ENCODE data around the gene NSG1. TPM values are rescaled to one million over a fixed set of nuclear protein-coding genes. Genes with fewer than 3 reads are reported as not detected.

NSG1 gene
- total RNA-seq, 1 experiment from 2014 or later, result not detected

GRCh38 chr4:4361883-4362282 lies 25.0 kb upstream of the NSG1 start:
- Histone ChIP-seq H3K9me3 (ENCODE audit: insufficient read depth, low read depth) (no peaks in the 10 kb centered on the region), H3K27ac (no peak overlapping the region), H3K4me1 (replicated peaks; ENCODE audit: insufficient read depth) (no peaks in the 10 kb centered on the region), H3K79me2 (ENCODE audit: low read depth) (no peaks in the 10 kb centered on the region), H3K27me3 (ENCODE audit: insufficient read depth, low read depth) (peaks cover 39% of the 10 kb centered on the region), H2AFZ (no peak overlapping the region), H3K36me3 (ENCODE audit: low read depth) (no peaks in the 10 kb centered on the region), H3K9me2 (ENCODE audit: insufficient read depth) (no peaks in the 10 kb centered on the region), H4K20me1 (ENCODE audit: insufficient read depth) (no peaks in the 10 kb centered on the region), H3F3A (ENCODE audit: insufficient read depth, low read depth) (no peaks in the 10 kb centered on the region), H3K4me3 (no peak overlapping the region), H3K4me2 (no peak overlapping the region)
- DNase-seq, result no peak
- POLR2A ChIA-PET (ENCODE audit: unreplicated experiment), result no interaction called here
- intact Hi-C loops (cut with micrococcal nuclease; ENCODE audit: unreplicated experiment), result no loop called here
- TF ChIP-seq EZH2 (IDR thresholded peaks at IDR 0.05; ENCODE audit: low read depth) (no peak), CTCF (conservative IDR thresholded peaks at IDR 0.05) (no peak)
- CTCF ChIA-PET, result no interaction called here
- no TSS peak for BruUV-seq (replicated peaks)

GRCh38 chr4:4362991-4363697 lies 23.8 kb upstream of the NSG1 start:
- no TSS peak for BruUV-seq (replicated peaks)
- peaks cover 27% of the 10 kb centered on the region for H3K27me3 ChIP-seq (ENCODE audit: insufficient read depth, low read depth)

GRCh38 chr4:4364061-4364460 lies 22.8 kb upstream of the NSG1 start:
- Histone ChIP-seq H3K4me1 (replicated peaks; ENCODE audit: insufficient read depth) (no peaks in the 10 kb centered on the region), H3K4me3 (no peak overlapping the region), H3K27me3 (ENCODE audit: insufficient read depth, low read depth) (peaks cover 26% of the 10 kb centered on the region), H4K20me1 (ENCODE audit: insufficient read depth) (no peaks in the 10 kb centered on the region), H3F3A (ENCODE audit: insufficient read depth, low read depth) (no peaks in the 10 kb centered on the region), H3K4me2 (no peak overlapping the region), H2AFZ (no peak overlapping the region), H3K79me2 (ENCODE audit: low read depth) (no peaks in the 10 kb centered on the region), H3K9me2 (ENCODE audit: insufficient read depth) (no peaks in the 10 kb centered on the region), H3K27ac (no peak overlapping the region), H3K9me3 (ENCODE audit: insufficient read depth, low read depth) (no peaks in the 10 kb centered on the region), H3K36me3 (ENCODE audit: low read depth) (no peaks in the 10 kb centered on the region)
- intact Hi-C loops (cut with micrococcal nuclease; ENCODE audit: unreplicated experiment), result no loop called here
- DNase-seq, result no peak
- POLR2A ChIA-PET (ENCODE audit: unreplicated experiment), result no interaction called here
- TF ChIP-seq CTCF (conservative IDR thresholded peaks at IDR 0.05), result no peak
- CTCF ChIA-PET, result no interaction called here
- BruUV-seq (replicated peaks), result no TSS peak

More at GRCh38 chr4:4362991-4363697, 23.8 kb upstream of the NSG1 start:
- H3K4me2 ChIP-seq, result no peak overlapping the region
- no peak overlapping the region for H3K27ac ChIP-seq
- no peaks in the 10 kb centered on the region for H3K4me1 ChIP-seq (replicated peaks; ENCODE audit: insufficient read depth)
- H3K36me3 ChIP-seq (ENCODE audit: low read depth), result no peaks in the 10 kb centered on the region
- intact Hi-C loops (cut with micrococcal nuclease; ENCODE audit: unreplicated experiment), result no loop called here
- no peaks in the 10 kb centered on the region for H3K79me2 ChIP-seq (ENCODE audit: low read depth)
- no peaks in the 10 kb centered on the region for H3K9me3 ChIP-seq (ENCODE audit: insufficient read depth, low read depth)
- POLR2A ChIA-PET (ENCODE audit: unreplicated experiment), result no interaction called here
- TF ChIP-seq EZH2 (IDR thresholded peaks at IDR 0.05; ENCODE audit: low read depth) (no peak), CTCF (conservative IDR thresholded peaks at IDR 0.05) (no peak)
- no peaks in the 10 kb centered on the region for H3K9me2 ChIP-seq (ENCODE audit: insufficient read depth)
- CTCF ChIA-PET, result no interaction called here
- H2AFZ ChIP-seq, result no peak overlapping the region
- H3F3A ChIP-seq (ENCODE audit: insufficient read depth, low read depth), result no peaks in the 10 kb centered on the region
- no peak overlapping the region for H3K4me3 ChIP-seq
- H4K20me1 ChIP-seq (ENCODE audit: insufficient read depth), result no peaks in the 10 kb centered on the region
- DNase-seq, result no peak
